Stimulated activated CD4-positive, alpha-beta T cell treated with anti-CD3 and anti-CD28 coated beads, Interleukin-12 subunit alpha, Interleukin-12 subunit beta, amount 100 ng/mL, for 24 hours (primary cell): ENCODE data around the gene DAPL1.
"Not testable (repeated sequence)": the region's sequence is repeated elsewhere in the genome, so short reads cannot be mapped to it uniquely, and the experiment has no call there.

Experiments
- DNase-seq, 2 experiments: peaks; one replicate each; pipeline ENCODE4 v3.0.0-alpha.2; 2020; ENCODE audit warnings: low read depth in 2 of 2

The DAPL1 gene

DNA sequence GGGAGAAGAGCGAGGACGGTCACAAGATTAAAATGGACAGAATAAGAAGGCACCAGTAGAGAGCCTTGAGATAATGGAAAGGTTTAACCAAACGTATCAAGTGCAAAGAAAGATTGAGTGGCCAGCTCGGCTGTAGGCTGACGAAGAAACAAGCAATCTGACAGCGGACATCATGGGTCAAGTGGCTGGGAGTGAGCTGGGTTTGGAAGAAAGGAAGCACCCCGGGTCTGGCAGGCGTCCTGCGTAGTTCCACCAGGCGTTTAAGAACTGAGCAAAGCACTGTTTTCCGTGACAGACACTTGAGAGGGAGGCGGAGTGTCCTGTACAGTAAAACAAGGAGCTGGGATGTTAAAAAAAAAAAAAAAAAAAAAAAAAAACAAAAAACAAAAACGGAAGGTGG, 27.1 kb downstream of the DAPL1 start:
- DNase-seq: no peak

DNA sequence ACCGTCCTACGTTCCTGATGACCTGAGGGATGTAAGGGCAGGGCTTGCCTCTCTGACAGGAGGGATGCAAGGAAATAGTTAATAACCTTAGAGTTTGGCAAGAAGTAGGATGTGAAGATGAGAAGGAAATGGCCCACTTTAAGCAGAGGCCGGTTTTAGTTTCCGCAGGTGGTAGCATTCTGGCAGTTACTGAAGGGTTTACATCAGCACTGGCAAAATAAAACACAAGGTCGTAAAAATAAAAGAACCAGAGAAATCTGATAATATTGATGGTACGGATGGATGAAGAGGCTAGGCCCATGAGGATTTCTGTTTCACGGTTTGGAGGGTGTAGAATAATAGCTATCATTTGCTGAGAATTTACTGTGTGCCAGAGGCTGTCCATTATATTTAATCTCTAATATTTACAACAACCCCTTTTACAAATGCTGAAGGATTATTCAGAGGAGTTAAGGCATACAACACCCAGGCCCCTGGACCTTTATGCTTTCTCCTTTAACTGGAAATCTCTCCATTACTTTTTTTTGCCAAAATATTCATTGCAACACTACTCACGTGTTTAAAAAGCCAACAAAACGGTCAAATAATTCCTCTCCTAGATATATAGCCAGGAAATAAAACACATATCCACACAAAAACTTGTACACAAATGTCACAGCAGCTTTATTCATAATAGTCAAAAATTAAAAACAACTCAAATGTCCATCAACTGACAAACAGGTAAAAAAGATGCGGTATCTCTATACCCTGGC, 28.5 kb downstream of the DAPL1 start:
- DNase-seq: no peak

- no peak for DNase-seq
These were observed 29.9 kb downstream of the DAPL1 start for GRCh38 chr2:158825021-158825420.

DNA sequence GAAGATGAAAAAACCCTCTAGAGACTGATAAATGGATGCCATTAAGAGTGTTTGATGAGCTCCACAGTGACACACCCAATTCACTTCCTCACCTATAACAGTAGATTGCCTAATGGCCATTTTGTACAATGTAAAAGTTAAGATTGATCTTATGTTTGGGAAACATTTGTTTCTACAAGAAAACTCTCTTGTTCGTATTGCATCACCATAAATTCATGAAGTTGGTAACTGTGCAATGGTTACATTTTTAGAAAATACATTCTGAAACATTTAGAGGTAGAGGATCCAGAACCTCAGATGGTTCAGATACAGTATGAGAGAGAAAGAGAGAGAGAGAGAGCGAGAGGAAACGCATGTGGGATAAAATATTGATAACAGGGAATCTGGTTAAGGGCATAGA, 31.8 kb downstream of the DAPL1 start:
- no peak for DNase-seq

DNA sequence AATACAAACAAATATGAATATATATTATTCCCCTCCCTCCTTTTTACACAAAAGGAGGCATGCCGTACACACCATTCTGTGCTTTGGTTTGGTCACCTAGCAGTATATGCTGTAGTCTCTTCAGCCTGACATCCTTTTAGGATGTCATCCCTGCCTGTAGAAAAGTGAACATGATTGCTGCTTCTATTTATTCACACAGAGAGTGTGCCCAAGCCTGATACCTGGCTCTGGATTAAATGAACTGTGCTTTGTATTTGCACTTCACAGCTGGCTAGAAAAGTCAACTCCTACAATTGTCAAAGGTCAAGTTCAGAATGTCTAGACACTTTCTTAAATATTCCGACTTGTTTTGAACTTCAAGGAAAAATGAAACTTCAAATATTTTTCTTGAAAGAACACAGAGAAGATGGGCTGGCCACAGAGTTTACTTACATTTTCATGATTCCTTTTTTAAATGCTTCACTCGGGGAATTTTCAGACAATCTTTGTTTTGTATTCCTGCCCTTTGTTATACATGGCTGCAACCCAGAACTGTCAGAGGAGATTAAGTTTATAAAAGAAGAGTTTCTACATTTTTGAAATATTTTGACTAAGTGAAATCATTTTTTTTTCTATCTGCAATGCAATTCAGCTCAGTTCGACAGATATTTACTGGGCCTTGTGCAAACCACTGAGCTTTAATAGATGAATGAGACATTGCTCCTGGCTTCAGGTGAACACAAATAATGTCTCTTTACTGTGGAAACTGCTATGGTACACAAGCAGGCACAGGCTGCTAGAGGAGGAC, 33.5 kb downstream of the DAPL1 start:
- DNase-seq: no peak

DNA sequence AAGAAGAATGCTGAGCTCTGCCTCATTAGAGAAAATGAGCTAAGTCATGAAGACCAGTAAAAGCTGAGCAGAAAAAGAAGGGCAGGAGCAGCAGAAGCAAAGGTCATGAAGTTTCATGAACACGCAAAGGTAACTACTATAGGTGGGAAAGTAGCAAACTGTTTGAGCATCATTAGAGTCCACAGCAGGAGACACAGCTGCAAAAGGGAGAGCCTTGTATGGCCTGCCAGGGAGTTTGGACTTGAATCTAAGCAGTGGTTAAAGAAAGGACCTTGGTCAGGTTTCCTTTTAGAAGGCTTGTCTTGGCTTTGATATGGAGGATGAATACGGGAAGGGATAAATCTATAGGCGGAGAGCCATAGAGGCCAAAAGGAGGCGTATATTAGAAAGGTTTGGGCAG, 34.0 kb downstream of the DAPL1 start:
- no peak for DNase-seq

GRCh38 chr2:158830201-158830600, 35.1 kb downstream of the DAPL1 start:
- no peak for DNase-seq

- DNase-seq: no peak
These were observed 40.3 kb downstream of the DAPL1 start for GRCh38 chr2:158835431-158835830.

DNA sequence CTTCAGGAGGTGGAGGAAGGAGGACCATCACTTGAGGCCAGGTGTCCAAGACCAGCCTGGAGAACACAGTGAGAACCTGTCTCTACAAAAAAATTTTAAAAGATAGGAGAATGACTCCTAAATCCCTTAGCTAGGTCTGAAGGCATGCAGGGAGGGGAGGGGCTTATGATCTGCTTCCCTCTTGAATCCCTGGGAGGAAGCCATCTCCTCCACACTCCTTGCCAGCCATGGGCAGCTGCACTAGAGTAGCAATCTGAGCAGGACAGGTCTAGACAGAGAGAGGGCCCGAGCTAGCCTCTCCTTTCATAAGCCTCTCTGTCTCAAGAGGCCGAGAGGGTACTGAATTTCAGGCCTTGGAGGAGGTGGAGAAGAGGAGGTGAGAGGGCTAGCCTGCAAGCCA, 42.5 kb downstream of the DAPL1 start:
- DNase-seq: no peak

- DNase-seq: no peak
These were observed 46.7 kb downstream of the DAPL1 start for GRCh38 chr2:158841850-158842249.

- no peak for DNase-seq
These were observed 50.3 kb downstream of the DAPL1 start for GRCh38 chr2:158845444-158845843.

DNA sequence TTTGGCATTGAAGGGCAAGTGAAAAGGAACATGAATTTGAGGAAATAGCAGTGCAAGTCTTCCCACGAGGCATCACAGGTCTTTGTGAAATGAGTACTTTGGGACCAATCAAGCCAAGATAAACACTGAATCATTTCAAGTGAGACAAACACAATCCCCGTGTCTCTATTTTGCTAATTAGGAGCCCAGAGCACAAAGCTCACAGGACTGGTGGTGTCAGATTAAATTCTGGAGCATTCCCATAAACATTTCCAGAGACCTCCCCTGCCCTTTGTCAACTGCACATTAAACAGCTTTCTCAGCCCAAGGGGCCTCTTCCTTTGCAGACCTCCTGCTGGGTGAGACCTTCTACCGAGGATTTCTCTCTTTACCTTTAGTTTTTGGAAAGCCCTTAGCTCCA, 50.7 kb downstream of the DAPL1 start:
- no peak for DNase-seq

DNA sequence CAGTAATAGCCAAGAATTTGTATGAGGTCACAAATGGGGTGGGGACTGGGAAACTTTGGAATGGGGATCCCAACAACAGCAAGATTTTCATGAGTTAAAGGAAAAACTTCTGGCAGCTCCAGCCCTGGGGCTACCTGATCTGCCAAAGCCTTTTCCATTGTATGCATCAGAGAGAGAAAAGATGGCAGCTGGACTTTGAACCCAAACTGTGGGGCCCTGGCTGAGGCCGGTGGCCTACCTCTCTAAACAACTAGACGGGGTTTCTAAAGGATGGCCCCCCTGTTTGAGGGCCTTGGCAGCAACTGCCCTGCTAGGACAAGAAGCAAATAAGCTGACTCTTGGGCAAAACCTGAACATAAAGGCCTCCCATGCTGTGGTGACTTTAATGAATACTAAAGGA, 52.4 kb downstream of the DAPL1 start:
- DNase-seq: not testable (repeated sequence)

GRCh38 chr2:158848031-158848970, 53.2 kb downstream of the DAPL1 start:
- not testable (repeated sequence) for DNase-seq

- not testable (repeated sequence) for DNase-seq
These were observed 65.1 kb downstream of the DAPL1 start for GRCh38 chr2:158860179-158860578.

GRCh38 chr2:158861626-158862025, 66.5 kb downstream of the DAPL1 start:
- DNase-seq: not testable (repeated sequence)

DNA sequence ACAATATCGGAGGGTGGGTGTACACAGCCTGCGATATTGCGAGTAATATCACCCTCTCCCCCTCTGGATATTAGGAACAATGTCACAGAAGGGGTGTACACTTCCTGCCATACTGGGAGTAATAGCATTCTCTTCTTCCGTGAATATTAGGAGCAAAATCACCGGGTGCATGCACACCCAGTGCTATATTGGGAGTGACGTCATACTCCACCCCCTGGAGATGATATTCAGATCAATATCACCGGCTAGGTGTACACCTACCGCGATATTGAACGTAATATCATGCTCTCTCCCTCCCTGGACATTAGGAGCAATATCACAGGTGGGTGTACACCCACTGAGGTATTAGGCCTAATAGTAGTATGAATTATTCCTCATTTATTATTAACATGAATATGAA, 70.4 kb downstream of the DAPL1 start:
- DNase-seq: not testable (repeated sequence)
